ENCODE results near the gene NKAP. TPM values are rescaled to one million over a fixed set of nuclear protein-coding genes. Genes with fewer than 3 reads are reported as not detected.
"Not testable (repeated sequence)": the region's sequence is repeated elsewhere in the genome, so short reads cannot be mapped to it uniquely, and the experiment has no call there.

NKAP gene
- total and polyA plus RNA-seq, 11 donors, result 2.9 to 7.8 (median 5.9) TPM

DNA sequence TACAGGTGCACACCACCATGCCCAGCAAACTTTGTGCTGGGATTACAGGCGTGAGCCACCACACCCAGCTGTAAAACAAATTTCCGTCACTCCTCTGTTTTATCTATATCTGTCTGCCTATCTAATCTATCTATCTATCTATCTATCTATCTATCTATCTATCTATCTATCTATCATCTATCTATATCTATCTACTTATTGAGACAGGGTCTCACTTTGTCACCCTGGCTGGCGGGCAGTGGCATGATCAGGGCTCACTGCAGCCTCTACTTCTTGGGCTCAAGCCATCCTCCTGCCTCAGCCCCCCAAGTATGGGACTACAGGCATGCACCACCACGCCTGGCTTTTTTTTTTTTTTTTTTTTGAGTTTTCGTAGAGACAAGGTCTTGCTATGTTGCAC, 27.2 kb downstream of the NKAP start:
- intact Hi-C loops (cut with DNase I), result no loop called here
- ATAC-seq, result no peak
- Histone ChIP-seq H3K4me3 (no peak overlapping the region), H3K36me3 (no peaks in the 10 kb centered on the region), H3K27me3 (no peaks in the 10 kb centered on the region), H3K27ac (no peak overlapping the region), H3K9me3 (no peaks in the 10 kb centered on the region), H3K4me1 (no peaks in the 10 kb centered on the region)
- WGBS, 4 donors, result 83 to 88% (median 87%) methylated on average over 5 of the region's 5 CpGs
- no peak for DNase-seq
- TF ChIP-seq, protein P1, sequence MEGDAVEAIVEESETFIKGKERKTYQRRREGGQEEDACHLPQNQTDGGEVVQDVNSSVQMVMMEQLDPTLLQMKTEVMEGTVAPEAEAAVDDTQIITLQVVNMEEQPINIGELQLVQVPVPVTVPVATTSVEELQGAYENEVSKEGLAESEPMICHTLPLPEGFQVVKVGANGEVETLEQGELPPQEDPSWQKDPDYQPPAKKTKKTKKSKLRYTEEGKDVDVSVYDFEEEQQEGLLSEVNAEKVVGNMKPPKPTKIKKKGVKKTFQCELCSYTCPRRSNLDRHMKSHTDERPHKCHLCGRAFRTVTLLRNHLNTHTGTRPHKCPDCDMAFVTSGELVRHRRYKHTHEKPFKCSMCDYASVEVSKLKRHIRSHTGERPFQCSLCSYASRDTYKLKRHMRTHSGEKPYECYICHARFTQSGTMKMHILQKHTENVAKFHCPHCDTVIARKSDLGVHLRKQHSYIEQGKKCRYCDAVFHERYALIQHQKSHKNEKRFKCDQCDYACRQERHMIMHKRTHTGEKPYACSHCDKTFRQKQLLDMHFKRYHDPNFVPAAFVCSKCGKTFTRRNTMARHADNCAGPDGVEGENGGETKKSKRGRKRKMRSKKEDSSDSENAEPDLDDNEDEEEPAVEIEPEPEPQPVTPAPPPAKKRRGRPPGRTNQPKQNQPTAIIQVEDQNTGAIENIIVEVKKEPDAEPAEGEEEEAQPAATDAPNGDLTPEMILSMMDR (IDR thresholded peaks at IDR 0.05), result no peak
- no peak for TF ChIP-seq POLR2A (IDR thresholded peaks at IDR 0.05)

GRCh38 chrX:119900976-119901375, 42.6 kb downstream of the NKAP start:
- Histone ChIP-seq H3K27ac (no peak overlapping the region), H3K27me3 (no peaks in the 10 kb centered on the region), H3K9me3 (no peaks in the 10 kb centered on the region), H3K4me1 (no peaks in the 10 kb centered on the region), H3K4me3 (no peak overlapping the region), H3K36me3 (no peaks in the 10 kb centered on the region)
- TF ChIP-seq, protein P1 (IDR thresholded peaks at IDR 0.05), result no peak
- no peak for TF ChIP-seq POLR2A (IDR thresholded peaks at IDR 0.05)
- intact Hi-C loops (cut with DNase I), result no loop called here
- no peak for ATAC-seq
- 49 to 74% (median 60%) methylated on average over 1 of the region's 1 CpG for WGBS, 4 donors
- no peak for DNase-seq

DNA sequence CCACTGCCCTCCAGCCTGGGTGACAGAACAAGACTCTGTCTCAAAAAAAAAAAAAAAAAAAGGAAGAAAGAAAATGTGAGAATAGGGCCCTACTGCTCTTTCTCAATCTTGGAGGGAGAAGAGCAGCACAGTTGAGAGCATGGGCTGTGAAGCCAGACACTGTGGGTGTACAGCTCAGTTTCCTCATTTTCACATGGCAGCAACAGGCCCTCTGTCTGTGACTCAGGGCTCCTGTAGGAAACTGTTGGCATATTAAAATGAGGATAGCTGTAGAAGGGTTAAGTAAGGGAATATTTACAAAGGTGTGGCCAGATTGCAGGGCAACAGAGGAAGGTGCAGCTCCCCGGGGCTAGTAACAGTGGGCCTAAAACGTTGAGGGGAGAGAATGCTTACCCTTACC, 44.4 kb downstream of the NKAP start:
- no peaks in the 10 kb centered on the region for H3K36me3 ChIP-seq
- no peak for DNase-seq
- H3K4me1 ChIP-seq, result no peaks in the 10 kb centered on the region
- no peaks in the 10 kb centered on the region for H3K9me3 ChIP-seq
- no peak overlapping the region for H3K4me3 ChIP-seq
- WGBS, 4 donors, result 24 to 40% (median 26%) methylated on average over 2 of the region's 2 CpGs
- intact Hi-C loops (cut with DNase I), result no loop called here
- ATAC-seq, result no peak
- no peak for TF ChIP-seq POLR2A (IDR thresholded peaks at IDR 0.05)
- TF ChIP-seq, protein P1 (IDR thresholded peaks at IDR 0.05), result no peak
- H3K27me3 ChIP-seq, result no peaks in the 10 kb centered on the region
- H3K27ac ChIP-seq, result no peak overlapping the region

DNA sequence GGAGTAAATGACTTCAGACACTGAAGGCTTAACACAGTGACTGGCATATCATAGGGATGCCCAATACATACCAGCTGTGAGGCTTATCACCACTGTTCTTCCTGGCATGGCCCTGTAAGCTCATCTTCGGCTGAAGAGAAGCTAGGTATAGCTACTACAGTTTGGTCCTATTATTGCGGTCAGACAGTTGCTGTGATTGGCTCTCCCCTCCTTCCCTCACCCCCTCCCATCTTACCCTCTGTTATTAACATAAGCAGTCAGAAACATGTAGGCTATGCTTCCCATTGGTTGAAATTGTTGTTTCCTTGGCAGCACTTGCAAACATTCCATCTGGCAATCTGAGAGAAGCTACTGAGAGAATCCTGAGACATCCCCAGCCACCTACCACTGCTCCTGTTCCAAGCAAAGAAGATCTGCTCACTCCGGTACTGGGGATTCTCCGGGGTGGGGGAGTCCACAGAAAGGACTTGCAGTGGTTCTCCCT, 47.7 kb downstream of the NKAP start, which contains the start of gene AKAP14:
TSS of gene AKAP14 (plus strand) at position 51 of the 484 bp plus-strand sequence. CDS start 7,331 bp downstream, outside the sequence.
- no peak for ATAC-seq
- no peak within 1 kb of the TSS for H3K4me3 ChIP-seq

GRCh38 chrX:119891961-119892692, 51.4 kb downstream of the NKAP start:
- H3K36me3 ChIP-seq; DNase-seq; ATAC-seq; H3K4me3 ChIP-seq; intact Hi-C loops (cut with DNase I); H3K27me3 ChIP-seq; H3K27ac ChIP-seq; H3K4me1 ChIP-seq; H3K9me3 ChIP-seq: not testable (repeated sequence)
- WGBS, 4 donors, result 77 to 80% (median 79%) methylated on average over 16 of the region's 16 CpGs

More for the DNA sequence above, 47.7 kb downstream of the NKAP start, which contains the start of gene AKAP14:
- H3K27ac ChIP-seq, result no peak within 1 kb of the TSS
- no peaks in the 10 kb centered on the region for H3K9me3 ChIP-seq
- H3K4me1 ChIP-seq, result no peaks in the 10 kb centered on the region
- no peak for TF ChIP-seq POLR2A (IDR thresholded peaks at IDR 0.05)
- TF ChIP-seq, protein P1 (IDR thresholded peaks at IDR 0.05), result no peak
- DNase-seq, result no peak
- H3K36me3 ChIP-seq, result no peaks in the 10 kb centered on the region
- WGBS, 4 donors, result 35 to 63% (median 47%) methylated on average over 2 to 4 of the region's 4 CpGs
- intact Hi-C loops (cut with DNase I), result no loop called here
- no peaks in the 10 kb centered on the region for H3K27me3 ChIP-seq

GRCh38 chrX:119890626-119891025, 52.9 kb downstream of the NKAP start:
- 74 to 82% (median 80%) methylated on average over 23 to 32 of the region's 36 CpGs for WGBS, 4 donors
- ATAC-seq; DNase-seq; H3K4me3 ChIP-seq; H3K27me3 ChIP-seq; H3K36me3 ChIP-seq; H3K4me1 ChIP-seq; H3K27ac ChIP-seq; H3K9me3 ChIP-seq; intact Hi-C loops (cut with DNase I): not testable (repeated sequence)
